IMR-90 (cell line): ENCODE results near the gene ZMIZ1. TPM values are rescaled to one million over a fixed set of nuclear protein-coding genes. Genes with fewer than 3 reads are reported as not detected.
A peak's percentile ranks its signal among the peaks of the same experiment; 100 is the strongest.

Experiments used
- ATAC-seq: fragments of 200-7000 bp; cut with Tn5 transposase; 2 replicates; pipeline ENCODE4 v1.9.1; 2020; ENCODE audit warnings: low read depth, mild to moderate bottlenecking, moderate library complexity
- BruUV-seq: library from RNA; stranded (reverse); fragments of 400-500 nt; replicated peaks from 2 replicates; lab custom pipeline; 2021; lab: Mats Ljungman, UMichigan
- CTCF ChIA-PET: fragments of 300-600 bp; formaldehyde crosslinking; extraction: SDS; loops from one replicate; lab custom pipeline; 2021; ENCODE audit warnings: antibody characterized with exemption; lab: Yijun Ruan, JAX
- POLR2A ChIA-PET: fragments of 300-600 bp; sonication (Branson Sonifier 250); formaldehyde crosslinking; loops from one replicate; lab custom pipeline; 2022; ENCODE audit warnings: antibody characterized with exemption; ENCODE audit not compliant: unreplicated experiment; lab: Charles Lee
- DNase-seq: peaks from one replicate; pipeline ENCODE4 v3.0.0; 2013
- H2AFZ ChIP-seq: replicated peaks from 2 replicates; pipeline ENCODE3; 2013; ENCODE audit warnings: low read length, mild to moderate bottlenecking; ENCODE audit not compliant: poor library complexity
- H2AK5ac ChIP-seq: 2 replicates; pipeline ENCODE4 v1.6.1; 2013; ENCODE audit warnings: low read depth, low read length, inconsistent platforms
- H2AK9ac ChIP-seq: replicated peaks from 2 replicates; pipeline ENCODE3; 2013; ENCODE audit warnings: mild to moderate bottlenecking, low read depth, low read length, moderate library complexity; ENCODE audit not compliant: poor library complexity
- H2BK120ac ChIP-seq: 2 replicates; pipeline ENCODE4 v1.6.1; 2013; ENCODE audit warnings: low read depth, low read length, inconsistent platforms
- H2BK15ac ChIP-seq: 3 replicates; pipeline ENCODE4 v1.6.1; 2013; ENCODE audit warnings: low read depth, low read length, inconsistent platforms
- H2BK20ac ChIP-seq: 2 replicates; pipeline ENCODE4 v1.6.1; 2013; ENCODE audit warnings: low read depth, mild to moderate bottlenecking, inconsistent platforms, low read length, moderate library complexity
- H2BK5ac ChIP-seq: 2 replicates; pipeline ENCODE4 v1.6.1; 2013; ENCODE audit warnings: mild to moderate bottlenecking, low read depth, low read length, inconsistent platforms; ENCODE audit not compliant: poor library complexity, severe bottlenecking
- H3K14ac ChIP-seq: replicated peaks from 2 replicates; pipeline ENCODE4 v1.6.1; 2013; ENCODE audit warnings: low read depth, low read length, inconsistent platforms
- H3K18ac ChIP-seq: 2 replicates; pipeline ENCODE4 v1.6.1; 2013; ENCODE audit warnings: low read depth, low read length, control low read depth
- H3K23ac ChIP-seq: 2 replicates; pipeline ENCODE4 v1.6.1; 2013; ENCODE audit warnings: low read depth, low read length, inconsistent platforms
- H3K27ac ChIP-seq: 2 replicates; pipeline ENCODE4 v1.5.1; 2013; ENCODE audit warnings: mild to moderate bottlenecking, control low read depth, low read length; ENCODE audit not compliant: insufficient read depth
- H3K27me3 ChIP-seq: 2 replicates; pipeline ENCODE4 v1.6.1; 2013; ENCODE audit warnings: low read length; ENCODE audit not compliant: control insufficient read depth, insufficient read depth
- H3K36me3 ChIP-seq: 2 replicates; pipeline ENCODE4 v1.6.1; 2013; ENCODE audit warnings: low read length, mixed read lengths; ENCODE audit not compliant: control insufficient read depth, insufficient read depth
- H3K4ac ChIP-seq: 2 replicates; pipeline ENCODE4 v1.6.1; 2013; ENCODE audit warnings: low read depth, low read length, inconsistent platforms
- H3K4me1 ChIP-seq: 2 replicates; pipeline ENCODE4 v1.6.1; 2013; ENCODE audit warnings: low read length, mixed read lengths; ENCODE audit not compliant: control insufficient read depth, insufficient read depth
- H3K4me2 ChIP-seq: 2 replicates; pipeline ENCODE4 v1.6.1; 2013; ENCODE audit warnings: low read depth, mild to moderate bottlenecking, control low read depth, low read length, moderate library complexity
- H3K4me3 ChIP-seq: 2 replicates; pipeline ENCODE4 v1.5.1; 2013; ENCODE audit warnings: low read depth, mild to moderate bottlenecking, control low read depth, low read length, moderate library complexity; ENCODE audit not compliant: insufficient read depth
- H3K56ac ChIP-seq: 2 replicates; pipeline ENCODE4 v1.6.1; 2013; ENCODE audit warnings: low read length, inconsistent platforms; ENCODE audit not compliant: insufficient read depth; ENCODE audit errors: extremely low read depth
- H3K79me1 ChIP-seq, 2 experiments: 2 replicates each; pipeline ENCODE4 v1.6.1; 2013; ENCODE audit warnings: low read length in 2 of 2, inconsistent platforms in 1 of 2, low read depth in 1 of 2
- H3K9ac ChIP-seq: 2 replicates; pipeline ENCODE4 v1.6.1; 2013; ENCODE audit warnings: low read depth, low read length, control low read depth
- H3K9me1 ChIP-seq: 2 replicates; pipeline ENCODE4 v1.6.1; 2013; ENCODE audit warnings: low read length, inconsistent platforms; ENCODE audit not compliant: insufficient read depth
- H3K9me3 ChIP-seq: 2 replicates; pipeline ENCODE4 v1.6.1; 2013; ENCODE audit warnings: low read length; ENCODE audit not compliant: control insufficient read depth, insufficient read depth
- H4K20me1 ChIP-seq: 2 replicates; pipeline ENCODE4 v1.6.1; 2013; ENCODE audit warnings: low read length, inconsistent platforms; ENCODE audit not compliant: insufficient read depth
- H4K5ac ChIP-seq: 2 replicates; pipeline ENCODE4 v1.6.1; 2013; ENCODE audit warnings: mild to moderate bottlenecking, low read depth, low read length, control low read depth
- H4K8ac ChIP-seq, 2 experiments: 2 replicates each; pipeline ENCODE4 v1.6.1; 2013; ENCODE audit warnings: low read depth in 2 of 2, low read length in 2 of 2, control low read depth in 1 of 2, inconsistent platforms in 1 of 2
- H4K91ac ChIP-seq: 2 replicates; pipeline ENCODE4 v1.6.1; 2013; ENCODE audit warnings: low read depth, low read length, inconsistent platforms; ENCODE audit not compliant: insufficient read depth
- CTCF ChIP-seq: conservative IDR thresholded peaks from 2 replicates; pipeline ENCODE4 v1.5.1; 2012; ENCODE audit warnings: mild to moderate bottlenecking, low read depth, low read length, improper control_type of control experiment
- MAZ ChIP-seq: IDR thresholded peaks from 2 replicates; pipeline ENCODE4 v1.6.1; 2012; ENCODE audit warnings: low read depth, mild to moderate bottlenecking, low read length, improper control_type of control experiment, moderate library complexity, borderline replicate concordance
- POLR2A ChIP-seq: IDR thresholded peaks from 2 replicates; pipeline ENCODE4 v1.6.1; 2012; ENCODE audit warnings: mild to moderate bottlenecking, low read depth, low read length
- RFX5 ChIP-seq: IDR thresholded peaks from 2 replicates; pipeline ENCODE4 v1.8.0; 2012; ENCODE audit warnings: low read depth, mild to moderate bottlenecking, low read length, moderate library complexity
- WGBS, 2 experiments: methylation state at CpG; one replicate each; pipeline versions ENCODE4 v1.1.5 to v1.1.7; 2013; ENCODE audit warnings: missing lambda C conversion rate in 2 of 2; ENCODE audit not compliant: insufficient read length in 1 of 2; ENCODE audit errors: extremely low coverage in 2 of 2; 5-methylcytosine and 5-hydroxymethylcytosine counted together
- dilution Hi-C: fragments of 300-500 bp; cut with HindIII; formaldehyde crosslinking; loops from one replicate; pipeline ENCODE4 v1.14.3; 2018; ENCODE audit warnings: low sequenced_read_pairs; ENCODE audit not compliant: unreplicated experiment
- in situ Hi-C: fragments of 300-500 bp; cut with MboI; formaldehyde crosslinking; loops from 3 replicates; pipeline ENCODE4 v1.14.3; 2019; ENCODE audit warnings: low sequenced_read_pairs, inconsistent platforms, mixed read lengths
- intact Hi-C: fragments of 100-400 bp; cut with micrococcal nuclease; formaldehyde crosslinking; loops from 2 replicates; pipeline ENCODE4 v1.10.0; 2022
- polyA plus RNA-seq, 3 experiments: library from polyadenylated mRNA; depleted of rRNA; stranded (reverse); fragments of >200 nt; gene quantifications; 2 replicates each; pipeline ENCODE4 v1.2.3, GENCODE V29; 2012; ENCODE audit warnings: low replicate concordance in 1 of 3
- total RNA-seq: library from RNA; depleted of rRNA; stranded (reverse); fragments of >200 nt; gene quantifications from 2 replicates; pipeline ENCODE4 v1.2.3, GENCODE V29; 2012

Gene ZMIZ1
- total and polyA plus RNA-seq, 2 of the 4 experiments (the other 2 are of a cell fraction): 6.6 to 48.7 TPM

- CTCF ChIA-PET: no interaction called here
- 0 out of 2 replicates have a peak, but pooled peaks have one; percentile 2 for TF ChIP-seq POLR2A
- TF ChIP-seq CTCF: peak; percentile 16; the same call in 1 of the 2 replicates
- no peak for TF ChIP-seq RFX5
- TF ChIP-seq MAZ: no peak
Observed at GRCh38 chr10:79179164-79179956, 110.6 kb downstream of the ZMIZ1 start.

More at GRCh38 chr10:79179164-79179956, 110.6 kb downstream of the ZMIZ1 start:
- peak overlapping the region; percentile 71 for H3K14ac ChIP-seq
- H3K36me3 ChIP-seq: peaks cover 11% of the 10 kb centered on the region; the same call in 1 of the 2 replicates
- dilution Hi-C loops: no loop called here
- no peaks in the 10 kb centered on the region for H3K27me3 ChIP-seq
- H2BK20ac ChIP-seq: peak overlapping the region; percentile 67
- H3K4me3 ChIP-seq: no peak overlapping the region
- H2AK9ac ChIP-seq: peak overlapping the region; percentile 90
- peak overlapping the region; percentile 94 for H3K4ac ChIP-seq
- peak overlapping the region; percentile 39; the same call in 2 of the 3 replicates for H2BK15ac ChIP-seq
- no peaks in the 10 kb centered on the region for H3K9me3 ChIP-seq
- H3K18ac ChIP-seq: 0 out of 2 replicates have a peak overlapping the region, but pooled peaks have one; percentile 1
- ATAC-seq (no peak), DNase-seq (no peak)
- H2BK5ac ChIP-seq: peak overlapping the region; percentile 78
- peak overlapping the region; percentile 29; the same call in 1 of the 2 replicates for H3K23ac ChIP-seq
- peaks cover 44 to 96% of the 10 kb centered on the region in 2 experiments for H3K79me1 ChIP-seq
- POLR2A ChIA-PET: no interaction called here
- peak overlapping the region; percentile 10 for H3K27ac ChIP-seq
- no peak overlapping the region for H3K56ac ChIP-seq
- in situ Hi-C loops: no loop called here
- no peak overlapping the region for H3K9ac ChIP-seq
- H4K91ac ChIP-seq: peak overlapping the region; percentile 94
- intact Hi-C loops: loop anchor here (2.0 to 5.0 kb wide), 2 partner anchors 21 to 107 kb away; no protein-coding TSS in a partner anchor
- H2AFZ ChIP-seq: peak overlapping the region; percentile 47
- H3K4me1 ChIP-seq: peaks cover 82% of the 10 kb centered on the region
- peak overlapping the region in 1 of 2 experiments; percentile 57; a peak in 2 of 4 replicates for H4K8ac ChIP-seq
- peaks cover 57% of the 10 kb centered on the region for H4K20me1 ChIP-seq
- H3K4me2 ChIP-seq: no peak overlapping the region
- 20% methylated on average over 1 of the region's 7 CpGs; no CpG with 5 or more reads in 1 of the 2 experiments for WGBS, 2 experiments
- peaks cover 60% of the 10 kb centered on the region for H3K9me1 ChIP-seq
- peak overlapping the region; percentile 12; the same call in 1 of the 2 replicates for H4K5ac ChIP-seq
- BruUV-seq: no TSS peak
- peak overlapping the region; percentile 75 for H2BK120ac ChIP-seq
- peak overlapping the region; percentile 99 for H2AK5ac ChIP-seq
